GM23248 (cell line): ENCODE measurements around the gene ZNF14. TPM values are rescaled to one million over a fixed set of nuclear protein-coding genes. Genes with fewer than 3 reads are reported as not detected.
"Not testable (repeated sequence)": the region's sequence is repeated elsewhere in the genome, so short reads cannot be mapped to it uniquely, and the experiment has no call there.

Experiments
- DNase-seq: peaks from one replicate; pipeline ENCODE4 v3.0.0-alpha.2; 2015
- H2AFZ ChIP-seq: fragments of 200-600 bp; sonication (generic); 2 replicates; pipeline ENCODE4 v1.6.1; 2016; ENCODE audit warnings: antibody characterized with exemption
- H3F3A ChIP-seq: fragments of 200-600 bp; sonication (generic); 2 replicates; pipeline ENCODE4 v1.6.1; 2016; ENCODE audit warnings: mild to moderate bottlenecking, antibody characterized with exemption, mixed run types; ENCODE audit not compliant: insufficient read depth
- H3K27ac ChIP-seq: fragments of 200-600 bp; sonication (generic); 2 replicates; pipeline ENCODE4 v1.5.1; 2016; ENCODE audit warnings: mild to moderate bottlenecking
- H3K27me3 ChIP-seq: fragments of 200-600 bp; sonication (generic); replicated peaks from 2 replicates; pipeline ENCODE4 v1.6.1; 2016; ENCODE audit warnings: mild to moderate bottlenecking; ENCODE audit not compliant: insufficient read depth
- H3K36me3 ChIP-seq: fragments of 200-600 bp; sonication (generic); 2 replicates; pipeline ENCODE4 v1.6.1; 2016; ENCODE audit warnings: low read depth, mild to moderate bottlenecking
- H3K4me1 ChIP-seq: fragments of 200-600 bp; sonication (generic); 2 replicates; pipeline ENCODE4 v1.6.1; 2016; ENCODE audit warnings: mild to moderate bottlenecking; ENCODE audit not compliant: insufficient read depth
- H3K4me2 ChIP-seq: fragments of 200-600 bp; sonication (generic); one replicate; pipeline ENCODE4 v1.6.1; 2016; ENCODE audit warnings: mild to moderate bottlenecking; ENCODE audit not compliant: unreplicated experiment
- H3K4me3 ChIP-seq: fragments of 200-600 bp; sonication (generic); 2 replicates; pipeline ENCODE4 v1.5.1; 2016; ENCODE audit warnings: mild to moderate bottlenecking
- H3K79me2 ChIP-seq: fragments of 200-600 bp; sonication (generic); 2 replicates; pipeline ENCODE4 v1.6.1; 2016; ENCODE audit warnings: mild to moderate bottlenecking; ENCODE audit not compliant: insufficient read depth
- H3K9ac ChIP-seq: fragments of 200-600 bp; sonication (generic); 2 replicates; pipeline ENCODE4 v1.6.1; 2016; ENCODE audit warnings: mild to moderate bottlenecking
- H3K9me2 ChIP-seq: fragments of 200-600 bp; sonication (generic); 2 replicates; pipeline ENCODE4 v1.6.1; 2016; ENCODE audit warnings: mixed run types, mild to moderate bottlenecking, moderate library complexity; ENCODE audit not compliant: insufficient read depth
- H3K9me3 ChIP-seq: fragments of 200-600 bp; sonication (generic); one replicate; pipeline ENCODE4 v1.6.1; 2017; ENCODE audit warnings: low read depth
- H4K20me1 ChIP-seq: fragments of 200-600 bp; sonication (generic); 2 replicates; pipeline ENCODE4 v1.6.0; 2016; ENCODE audit not compliant: insufficient read depth
- EZH2 ChIP-seq: fragments of 200-600 bp; sonication (generic); IDR thresholded peaks from 2 replicates; pipeline ENCODE4 v1.6.1; 2018; ENCODE audit warnings: antibody characterized with exemption, mild to moderate bottlenecking; ENCODE audit not compliant: insufficient read depth, poor library complexity, severe bottlenecking
- EZH2phosphoT487 ChIP-seq: fragments of 200-600 bp; sonication (generic); IDR thresholded peaks from 2 replicates; pipeline ENCODE4 v1.6.1; 2018; ENCODE audit warnings: antibody characterized with exemption, moderate library complexity, mild to moderate bottlenecking, low read depth; ENCODE audit not compliant: insufficient read depth
- WGBS, 2 experiments: methylation state at CpG; one replicate each; pipeline ENCODE4 v1.1.6; 2015 to 2017; ENCODE audit warnings: low lambda C conversion rate in 2 of 2, low coverage in 1 of 2; ENCODE audit errors: missing lambda C conversion rate in 2 of 2; 5-methylcytosine and 5-hydroxymethylcytosine counted together
- in situ Hi-C: fragments of 300-500 bp; cut with MboI; formaldehyde crosslinking; loops from 2 replicates; pipeline ENCODE4 v1.15.0; 2020
- polyA plus RNA-seq: library from polyadenylated mRNA; unstranded; fragments of >200 nt; fragmentation: Nextera tagmentation; extraction: Ambion mirVana; gene quantifications from 2 replicates; pipeline ENCODE4 v1.2.1, GENCODE V29; 2016
- total RNA-seq: library from RNA; depleted of rRNA; stranded (reverse); fragments of >200 nt; shearing (Covaris generic); gene quantifications from 2 replicates; pipeline ENCODE4 v1.2.3, GENCODE V29; 2014

The ZNF14 gene
- total and polyA plus RNA-seq, 2 experiments from 2014 or later, result 3.3 to 3.8 TPM

DNA sequence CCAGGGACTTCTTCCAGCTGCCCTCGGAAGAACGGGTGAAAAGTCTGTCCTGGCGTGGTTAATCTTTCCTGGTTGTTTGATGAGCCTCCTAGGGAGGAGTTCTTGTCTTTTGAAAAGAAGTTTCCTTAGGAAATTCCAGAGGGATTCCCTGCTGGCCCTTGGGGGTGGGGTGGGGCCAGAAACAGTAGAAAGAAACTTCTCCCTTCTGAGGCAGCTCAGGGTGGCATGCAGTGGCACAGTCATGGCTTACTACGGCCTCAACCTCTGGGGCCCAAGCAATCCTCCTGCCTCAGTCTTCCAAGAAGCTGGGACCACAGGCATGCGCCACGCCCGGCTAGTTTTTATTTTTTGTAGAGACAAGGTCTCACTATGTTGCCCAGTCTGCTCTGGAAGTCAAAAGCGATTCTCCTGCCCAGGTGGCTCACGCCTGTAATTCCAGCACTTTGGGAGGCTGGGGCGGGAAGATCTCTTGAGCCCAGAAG lies 62.8 kb downstream of the ZNF14 start:
- H2AFZ ChIP-seq, result peak overlapping the region; percentile 90
- H3K9me2 ChIP-seq, result no peaks in the 10 kb centered on the region
- no peak overlapping the region for H3K27ac ChIP-seq
- peaks cover 39% of the 10 kb centered on the region for H3K79me2 ChIP-seq
- H4K20me1 ChIP-seq, result no peaks in the 10 kb centered on the region
- 85 to 86% methylated on average over 10 of the region's 10 CpGs for WGBS, 2 experiments
- peaks cover 9% of the 10 kb centered on the region; the same call in 1 of the 2 replicates for H3K36me3 ChIP-seq
- H3K9ac ChIP-seq, result peak overlapping the region; percentile 88
- no peaks in the 10 kb centered on the region for H3F3A ChIP-seq
- peak; percentile 11 for DNase-seq
- H3K4me2 ChIP-seq, result peak overlapping the region; percentile 91
- TF ChIP-seq EZH2phosphoT487, result no peak
- TF ChIP-seq EZH2, result no peak
- in situ Hi-C loops, result no loop called here
- H3K9me3 ChIP-seq, result no peaks in the 10 kb centered on the region
- peak overlapping the region; percentile 81 for H3K4me3 ChIP-seq
- peaks cover 5% of the 10 kb centered on the region; the same call in 1 of the 2 replicates for H3K4me1 ChIP-seq
- no peaks in the 10 kb centered on the region for H3K27me3 ChIP-seq

- no peak for TF ChIP-seq EZH2phosphoT487
- DNase-seq, result peak; percentile 96
- H3K9me3 ChIP-seq, result no peaks in the 10 kb centered on the region
- no peaks in the 10 kb centered on the region for H3K36me3 ChIP-seq
- WGBS, 2 experiments, result 3 to 5% methylated on average over 34 to 35 of the region's 36 CpGs
- no peaks in the 10 kb centered on the region for H4K20me1 ChIP-seq
- peak within 1 kb of the TSS; percentile 88 for H3K9ac ChIP-seq
- peak within 1 kb of the TSS; percentile 81 for H3K4me3 ChIP-seq
- in situ Hi-C loops, result no loop called here
- peak within 1 kb of the TSS; percentile 91 for H3K4me2 ChIP-seq
- H3K4me1 ChIP-seq, result peaks cover 5% of the 10 kb centered on the region; the same call in 1 of the 2 replicates
- H3K27me3 ChIP-seq, result no peaks in the 10 kb centered on the region
- H3K27ac ChIP-seq, result peak within 1 kb of the TSS; percentile 67
- H3K79me2 ChIP-seq, result peaks cover 24% of the 10 kb centered on the region
- peak within 1 kb of the TSS; percentile 90 for H2AFZ ChIP-seq
- H3K9me2 ChIP-seq, result no peaks in the 10 kb centered on the region
- no peaks in the 10 kb centered on the region for H3F3A ChIP-seq
These were observed 64.5 kb downstream of the ZNF14 start, which contains the start of gene ZNF101 for GRCh38 chr19:19668230-19669012. TSS of gene ZNF101 (plus strand) at chr19:19668839. CDS start at chr19:19668964, 125 bp downstream.

- H3K36me3 ChIP-seq, H3K27ac ChIP-seq, H3F3A ChIP-seq, H3K4me2 ChIP-seq, H4K20me1 ChIP-seq, H3K4me3 ChIP-seq, H3K9ac ChIP-seq, H3K27me3 ChIP-seq, DNase-seq, H3K9me2 ChIP-seq, H2AFZ ChIP-seq, in situ Hi-C loops, H3K9me3 ChIP-seq: not testable (repeated sequence)
- WGBS, 2 experiments, result 93 to 96% methylated on average over 22 of the region's 22 CpGs
- Histone ChIP-seq H3K4me1 (peaks cover 21% of the 10 kb centered on the region; the same call in 1 of the 2 replicates), H3K79me2 (peaks cover 42% of the 10 kb centered on the region)
These were observed 67.4 kb downstream of the ZNF14 start for GRCh38 chr19:19665420-19665948.

GRCh38 chr19:19663256-19664120 lies 69.4 kb downstream of the ZNF14 start, which contains the start of gene ATP13A1:
TSS of gene ATP13A1 (minus strand) at chr19:19663676. CDS start at chr19:19663666, 10 bp downstream.
- no peaks in the 10 kb centered on the region for H3K36me3 ChIP-seq
- 0 to 1% methylated on average over 64 to 74 of the region's 85 CpGs for WGBS, 2 experiments

More at GRCh38 chr19:19663256-19664120, 69.4 kb downstream of the ZNF14 start, which contains the start of gene ATP13A1:
- no peak for TF ChIP-seq EZH2
- H3K4me3 ChIP-seq, result peak within 1 kb of the TSS; percentile 88
- no peaks in the 10 kb centered on the region for H3K9me3 ChIP-seq
- peak within 1 kb of the TSS; percentile 75 for H2AFZ ChIP-seq
- H3K79me2 ChIP-seq, result peaks cover 40% of the 10 kb centered on the region
- peak within 1 kb of the TSS; percentile 95 for H3K4me2 ChIP-seq
- H3F3A ChIP-seq, result no peaks in the 10 kb centered on the region
- peak; percentile 99 for DNase-seq
- peaks cover 16% of the 10 kb centered on the region; the same call in 1 of the 2 replicates for H3K4me1 ChIP-seq
- no peaks in the 10 kb centered on the region for H3K9me2 ChIP-seq
- H3K27me3 ChIP-seq, result no peaks in the 10 kb centered on the region
- peak within 1 kb of the TSS; percentile 90 for H3K9ac ChIP-seq
- peak within 1 kb of the TSS; percentile 81 for H3K27ac ChIP-seq
- H4K20me1 ChIP-seq, result no peaks in the 10 kb centered on the region
- in situ Hi-C loops, result no loop called here
